Tibial nerve (tissue), 4 donors: Measurements from ENCODE around the gene NFASC. TPM values are rescaled to one million over a fixed set of nuclear protein-coding genes. Genes with fewer than 3 reads are reported as not detected.

ENCODE experiments used
- DNase-seq, 2 donors: peaks; one replicate each; pipeline ENCODE4 v3.0.0-alpha.2; 2019; ENCODE audit warnings: low spot score in 2 of 2
- H3K27ac ChIP-seq, 4 donors: fragments of 200-600 bp; sonication (generic) in 3 of 4; one replicate each; pipeline ENCODE4 v1.5.1; 2017 to 2019; ENCODE audit warnings: mild to moderate bottlenecking in 1 of 4
- H3K27me3 ChIP-seq, 2 donors: fragments of 200-600 bp; sonication (generic) in 1 of 2; one replicate each; pipeline versions ENCODE4 v1.5.1 to v1.6.0; 2017 to 2019
- H3K36me3 ChIP-seq, 3 donors: fragments of 200-600 bp; sonication (generic); one replicate each; pipeline ENCODE4 v1.5.1; 2018 to 2019
- H3K4me1 ChIP-seq, 4 donors: fragments of 200-600 bp; sonication (generic) in 3 of 4; one replicate each; pipeline ENCODE4 v1.5.1; 2017 to 2019
- H3K4me3 ChIP-seq, 4 donors: fragments of 200-600 bp; sonication (generic) in 3 of 4; one replicate each; pipeline ENCODE4 v1.5.1; 2017 to 2019; ENCODE audit warnings: mild to moderate bottlenecking in 1 of 4, moderate library complexity in 1 of 4
- H3K9me3 ChIP-seq, 4 donors: fragments of 200-600 bp; sonication (generic) in 3 of 4; one replicate each; pipeline ENCODE4 v1.5.1; 2017 to 2019
- CTCF ChIP-seq, 5 experiments: fragments of 200-600 bp in 3 of 5; fragments of 450-650 bp in 2 of 5; sonication (generic) in 3 of 5; IDR thresholded peaks; one replicate each; pipeline ENCODE4 v1.5.1; 2016 to 2019; ENCODE audit warnings: antibody characterized with exemption in 5 of 5, mild to moderate bottlenecking in 3 of 5, moderate library complexity in 2 of 5
- EP300 ChIP-seq, 2 donors: sonication (generic); formaldehyde crosslinking; IDR thresholded peaks; one replicate each; pipeline ENCODE4 v1.6.1; 2017; ENCODE audit warnings: antibody characterized with exemption in 2 of 2, mild to moderate bottlenecking in 1 of 2
- POLR2A ChIP-seq, 2 donors: fragments of 450-650 bp; IDR thresholded peaks; one replicate each; pipeline ENCODE4 v1.6.1; 2017; ENCODE audit warnings: antibody characterized with exemption in 2 of 2, mild to moderate bottlenecking in 2 of 2, moderate library complexity in 2 of 2
- WGBS, 2 donors: methylation state at CpG; one replicate each; pipeline ENCODE4 v1.1.5; 2018; 5-methylcytosine and 5-hydroxymethylcytosine counted together
- total RNA-seq, 4 donors: library from RNA; depleted of rRNA; stranded (reverse); fragments of >200 nt; gene quantifications; one replicate each; pipeline ENCODE4 v1.1.0, GENCODE V29; 2016

NFASC gene
- total RNA-seq, 4 donors from 2014 or later = 69.9 to 112 (median 94.0) TPM

GRCh38 chr1:204869097-204869496 is 1.6 kb upstream of the NFASC start:
- H3K4me1 ChIP-seq = peaks cover 0 to 27% (median 4%) of the 10 kb centered on the region in 4 donors

GRCh38 chr1:204871405-204872037 is 859 bp downstream of the NFASC start:
- H3K4me1 ChIP-seq = peaks cover 0 to 27% (median 4%) of the 10 kb centered on the region in 4 donors
- no peaks in the 10 kb centered on the region for H3K9me3 ChIP-seq
- WGBS, 2 donors = 69 to 80% methylated on average over 5 of the region's 5 CpGs
- no peak for DNase-seq
- H3K27me3 ChIP-seq = no peaks in the 10 kb centered on the region
- peak overlapping the region; percentile 44 to 74 (median 61) for H3K27ac ChIP-seq
- no peaks in the 10 kb centered on the region for H3K36me3 ChIP-seq
- TF ChIP-seq CTCF (IDR thresholded peaks at IDR 0.05) (no peak), POLR2A (IDR thresholded peaks at IDR 0.05) (no peak), EP300 (IDR thresholded peaks at IDR 0.05) (no peak)
- H3K4me3 ChIP-seq = peak overlapping the region in 2 of 4 donors; percentile 8 to 39

More at GRCh38 chr1:204869097-204869496, 1.6 kb upstream of the NFASC start:
- Histone ChIP-seq H3K9me3 (no peaks in the 10 kb centered on the region), H3K36me3 (no peaks in the 10 kb centered on the region), H3K27me3 (no peaks in the 10 kb centered on the region), H3K4me3 (no peak overlapping the region), H3K27ac (peak overlapping the region in 3 of 4 donors; percentile 23 to 74 (median 74))
- 54 to 66% methylated on average over 3 of the region's 3 CpGs for WGBS, 2 donors
- TF ChIP-seq EP300 (IDR thresholded peaks at IDR 0.05) (no peak), POLR2A (IDR thresholded peaks at IDR 0.05) (no peak), CTCF (IDR thresholded peaks at IDR 0.05) (no peak)
- no peak for DNase-seq

GRCh38 chr1:204872262-204872881 is 1.7 kb downstream of the NFASC start:
- peak overlapping the region in 1 of 4 donors; percentile 39 for H3K4me3 ChIP-seq
- no peaks in the 10 kb centered on the region for H3K9me3 ChIP-seq
- peaks cover 0 to 29% (median 4%) of the 10 kb centered on the region in 4 donors for H3K4me1 ChIP-seq
- no peak for TF ChIP-seq CTCF (IDR thresholded peaks at IDR 0.05)
- no peak for TF ChIP-seq POLR2A (IDR thresholded peaks at IDR 0.05)
- no peak for TF ChIP-seq EP300 (IDR thresholded peaks at IDR 0.05)
- DNase-seq = no peak
- H3K27me3 ChIP-seq = no peaks in the 10 kb centered on the region
- whole genome bisulfite sequencing, 2 donors = 72 to 81% methylated on average over 4 to 6 of the region's 6 CpGs
- peak overlapping the region; percentile 17 to 74 (median 43) for H3K27ac ChIP-seq
- no peaks in the 10 kb centered on the region for H3K36me3 ChIP-seq

- WGBS, 2 donors = 87 to 92% methylated on average over 2 of the region's 2 CpGs
- H3K9me3 ChIP-seq = no peaks in the 10 kb centered on the region
- TF ChIP-seq POLR2A (IDR thresholded peaks at IDR 0.05) = no peak
- no peak for TF ChIP-seq CTCF (IDR thresholded peaks at IDR 0.05)
- TF ChIP-seq EP300 (IDR thresholded peaks at IDR 0.05) = no peak
- H3K4me3 ChIP-seq = peak overlapping the region in 1 of 4 donors; percentile 39
- no peaks in the 10 kb centered on the region for H3K27me3 ChIP-seq
- peak overlapping the region in 3 of 4 donors; percentile 51 to 74 (median 67) for H3K27ac ChIP-seq
- peaks cover 0 to 29% (median 4%) of the 10 kb centered on the region in 4 donors for H3K4me1 ChIP-seq
- no peak for DNase-seq
- no peaks in the 10 kb centered on the region for H3K36me3 ChIP-seq
Observed at GRCh38 chr1:204873176-204873575, 2.5 kb downstream of the NFASC start.

- TF ChIP-seq CTCF (IDR thresholded peaks at IDR 0.05) (no peak), POLR2A (IDR thresholded peaks at IDR 0.05) (no peak), EP300 (IDR thresholded peaks at IDR 0.05) (no peak)
- H3K4me1 ChIP-seq = peaks cover 0 to 30% (median 4%) of the 10 kb centered on the region in 4 donors
- H3K36me3 ChIP-seq = no peaks in the 10 kb centered on the region
- H3K9me3 ChIP-seq = no peaks in the 10 kb centered on the region
- no peaks in the 10 kb centered on the region for H3K27me3 ChIP-seq
- 89% methylated on average over 2 of the region's 2 CpGs; no CpG with 5 or more reads in 1 of the 2 donors for WGBS, 2 donors
- peak overlapping the region in 1 of 4 donors; percentile 39 for H3K4me3 ChIP-seq
- DNase-seq = no peak
- peak overlapping the region; percentile 17 to 74 (median 59) for H3K27ac ChIP-seq
Observed at GRCh38 chr1:204873714-204874113, 3.1 kb downstream of the NFASC start.
